Activated T-helper 2 cell treated with anti-CD3 and anti-CD28 coated beads, Interferon-gamma antibody, Interleukin-2, Interleukin-4, amounts not matched to agents 10 μg/mL and 5 μg/mL and 100 μg/mL, durations not matched to agents 14 hours and 24 hours and 36 hours (primary cell): ENCODE data around the gene WDR70. TPM values are rescaled to one million over a fixed set of nuclear protein-coding genes. Genes with fewer than 3 reads are reported as not detected.

Experiments
- DNase-seq: peaks from one replicate; pipeline ENCODE4 v3.0.0; 2021; ENCODE audit warnings: low spot score
- H3K27ac Mint-ChIP-seq: one replicate; pipeline ENCODE4 v1.8.0; 2021; ENCODE audit warnings: mixed read lengths
- H3K27me3 Mint-ChIP-seq: one replicate; pipeline ENCODE4 v1.8.0; 2021; ENCODE audit warnings: low read depth, mixed read lengths
- H3K36me3 Mint-ChIP-seq: one replicate; pipeline ENCODE4 v1.8.0; 2021; ENCODE audit warnings: low read depth, mixed read lengths
- H3K4me1 Mint-ChIP-seq: one replicate; pipeline ENCODE4 v1.8.0; 2021; ENCODE audit warnings: low read depth, mixed read lengths
- H3K4me3 Mint-ChIP-seq: one replicate; pipeline ENCODE4 v1.8.0; 2021; ENCODE audit warnings: low read depth, mild to moderate bottlenecking, moderate library complexity, mixed read lengths
- H3K9me3 Mint-ChIP-seq: one replicate; pipeline ENCODE4 v1.8.0; 2021; ENCODE audit warnings: mixed read lengths
- intact Hi-C: fragments of 100-400 bp; cut with micrococcal nuclease; formaldehyde crosslinking; loops from one replicate; pipeline ENCODE4 v1.15.1; 2023
- total RNA-seq: library from RNA; stranded (reverse); gene quantifications from 2 replicates; pipeline ENCODE4 v1.2.3, GENCODE V29; 2022

The WDR70 gene
- total RNA-seq, 1 donor from 2014 or later, result 37.9 TPM

GRCh38 chr5:37720550-37720952 is 341.4 kb downstream of the WDR70 start:
- intact Hi-C loops, result loop anchor here (5.0 kb wide), 3 partner anchors 48 to 843 kb away; partner anchors contain the start of genes NIPBL and NUP155
- Mint-ChIP-seq H3K4me3 (peak overlapping the region; percentile 23), H3K27ac (no peak overlapping the region), H3K27me3 (no peaks in the 10 kb centered on the region), H3K36me3 (peaks cover 19% of the 10 kb centered on the region), H3K9me3 (no peaks in the 10 kb centered on the region), H3K4me1 (peaks cover 45% of the 10 kb centered on the region)
- DNase-seq, result no peak

DNA sequence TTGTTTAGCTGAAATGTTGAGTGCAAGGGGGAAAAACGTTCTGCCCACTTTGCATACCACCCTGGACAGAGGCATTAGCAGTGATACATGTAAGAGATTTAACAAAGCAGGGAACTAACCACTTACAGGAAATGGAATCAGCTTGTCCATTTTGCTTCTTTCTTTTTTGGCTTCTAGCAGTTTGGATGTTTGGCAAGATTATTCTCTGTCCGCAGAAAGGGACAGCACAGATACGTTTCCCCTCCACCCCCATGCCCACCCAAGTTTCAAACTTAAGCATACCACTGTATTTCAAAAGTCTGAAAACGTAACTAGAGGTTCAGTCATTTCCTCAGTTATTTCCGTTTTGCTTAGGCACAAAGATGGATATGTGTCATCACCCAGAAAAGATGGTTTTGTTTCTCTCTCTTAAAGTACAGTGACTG is 342.3 kb downstream of the WDR70 start:
- H3K36me3 Mint-ChIP-seq, result peaks cover 25% of the 10 kb centered on the region
- H3K27ac Mint-ChIP-seq, result peak overlapping the region; percentile 64
- H3K4me3 Mint-ChIP-seq, result no peak overlapping the region
- no peaks in the 10 kb centered on the region for H3K27me3 Mint-ChIP-seq
- intact Hi-C loops, result loop anchor here (1.0 to 5.0 kb wide), 4 partner anchors 17 to 844 kb away; partner anchors contain the start of genes NIPBL and NUP155
- no peaks in the 10 kb centered on the region for H3K9me3 Mint-ChIP-seq
- peaks cover 49% of the 10 kb centered on the region for H3K4me1 Mint-ChIP-seq
- peak; percentile 24 for DNase-seq

DNA sequence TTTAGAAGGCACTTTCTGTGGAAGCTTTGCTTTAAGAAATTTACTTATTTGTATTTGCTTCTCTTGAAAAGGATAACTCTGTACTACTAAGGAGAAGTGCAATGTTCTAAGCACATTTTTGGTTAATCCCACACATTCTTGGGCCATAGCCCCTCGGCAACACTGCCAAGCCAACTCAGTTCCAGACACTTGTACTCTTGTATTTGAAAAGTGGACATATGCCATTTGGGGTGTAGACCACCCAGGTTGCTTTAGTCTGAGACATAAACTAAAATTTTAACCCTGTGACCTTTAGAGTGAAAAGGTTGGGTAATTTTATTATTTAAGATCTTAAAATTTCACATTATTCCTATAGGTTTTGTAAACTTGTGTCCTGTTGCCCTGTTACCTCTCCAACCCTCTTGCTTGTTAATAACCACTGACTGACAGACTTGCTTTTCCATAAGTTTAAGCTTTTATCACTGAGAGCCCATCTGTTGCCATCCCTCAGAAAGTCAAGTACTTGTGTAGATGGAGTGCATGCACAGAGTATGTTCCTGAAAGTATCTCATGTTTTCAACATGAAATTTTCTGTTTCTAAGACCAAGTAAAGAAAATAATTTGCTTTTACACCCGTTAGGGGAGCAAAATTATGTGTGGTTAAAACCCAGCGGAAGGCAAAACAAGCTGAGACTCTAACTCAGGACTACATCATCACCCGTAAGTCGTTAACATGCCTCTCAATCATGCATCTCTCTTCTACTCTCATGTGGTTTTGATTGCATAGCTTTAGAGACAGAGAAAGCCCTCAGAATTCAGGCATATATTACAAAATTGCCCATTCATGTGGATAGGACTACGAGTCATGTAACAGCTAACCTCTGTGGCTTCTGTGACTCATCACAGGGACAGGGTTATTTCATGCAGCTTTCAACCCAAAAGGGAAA is 343.4 kb downstream of the WDR70 start:
- intact Hi-C loops, result loop anchor here (2.0 to 5.0 kb wide), 4 partner anchors 50 to 845 kb away; partner anchors contain the start of genes NIPBL and NUP155
- Mint-ChIP-seq H3K4me3 (peak overlapping the region; percentile 56), H3K27ac (peak overlapping the region; percentile 84), H3K9me3 (no peaks in the 10 kb centered on the region), H3K27me3 (no peaks in the 10 kb centered on the region), H3K36me3 (peaks cover 33% of the 10 kb centered on the region), H3K4me1 (peaks cover 49% of the 10 kb centered on the region)
- DNase-seq, result peak; percentile 31

DNA sequence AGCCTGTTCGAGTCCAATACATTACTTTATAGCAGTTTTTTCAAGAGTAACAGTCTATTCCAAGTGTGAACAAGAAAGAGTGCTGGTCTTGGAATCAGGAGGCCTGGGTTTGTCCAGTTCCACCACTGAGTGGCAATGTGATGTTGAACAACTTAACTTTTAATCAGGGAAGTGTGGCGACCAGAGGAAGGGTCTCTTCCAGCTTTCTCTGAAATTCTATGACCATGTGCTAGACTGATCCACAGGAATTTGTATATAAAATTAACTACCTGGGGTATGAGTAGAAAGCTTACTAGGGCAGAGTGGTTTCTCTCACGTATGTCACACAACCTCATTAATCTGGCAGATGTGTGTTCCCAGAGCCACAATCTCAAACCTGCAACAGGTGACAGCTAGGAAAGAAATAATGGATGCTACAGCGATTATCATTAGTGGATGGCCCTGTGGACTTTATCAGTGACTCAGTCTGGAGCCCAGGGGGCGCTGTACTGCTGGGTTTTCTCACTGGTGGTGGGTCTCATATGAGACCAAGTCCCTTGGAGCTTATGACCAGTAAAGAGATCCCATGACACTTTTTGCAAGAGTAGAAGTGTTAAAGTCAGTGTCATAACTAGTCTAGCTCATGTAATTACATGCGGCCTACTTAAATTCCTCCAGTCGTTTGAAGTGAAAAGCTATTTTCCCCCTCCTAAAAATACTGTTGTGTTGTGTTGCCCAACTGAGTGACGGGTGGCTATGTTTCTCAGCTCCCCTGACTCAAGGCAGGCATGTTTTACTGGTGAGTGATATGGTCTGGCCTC is 344.2 kb downstream of the WDR70 start:
- no peak for DNase-seq
- Mint-ChIP-seq H3K27me3 (no peaks in the 10 kb centered on the region), H3K9me3 (no peaks in the 10 kb centered on the region), H3K36me3 (peaks cover 35% of the 10 kb centered on the region), H3K27ac (no peak overlapping the region), H3K4me1 (peaks cover 49% of the 10 kb centered on the region), H3K4me3 (no peak overlapping the region)
- intact Hi-C loops, result loop anchor here (2.0 to 5.0 kb wide), 4 partner anchors 51 to 846 kb away; partner anchors contain the start of genes NIPBL and NUP155

DNA sequence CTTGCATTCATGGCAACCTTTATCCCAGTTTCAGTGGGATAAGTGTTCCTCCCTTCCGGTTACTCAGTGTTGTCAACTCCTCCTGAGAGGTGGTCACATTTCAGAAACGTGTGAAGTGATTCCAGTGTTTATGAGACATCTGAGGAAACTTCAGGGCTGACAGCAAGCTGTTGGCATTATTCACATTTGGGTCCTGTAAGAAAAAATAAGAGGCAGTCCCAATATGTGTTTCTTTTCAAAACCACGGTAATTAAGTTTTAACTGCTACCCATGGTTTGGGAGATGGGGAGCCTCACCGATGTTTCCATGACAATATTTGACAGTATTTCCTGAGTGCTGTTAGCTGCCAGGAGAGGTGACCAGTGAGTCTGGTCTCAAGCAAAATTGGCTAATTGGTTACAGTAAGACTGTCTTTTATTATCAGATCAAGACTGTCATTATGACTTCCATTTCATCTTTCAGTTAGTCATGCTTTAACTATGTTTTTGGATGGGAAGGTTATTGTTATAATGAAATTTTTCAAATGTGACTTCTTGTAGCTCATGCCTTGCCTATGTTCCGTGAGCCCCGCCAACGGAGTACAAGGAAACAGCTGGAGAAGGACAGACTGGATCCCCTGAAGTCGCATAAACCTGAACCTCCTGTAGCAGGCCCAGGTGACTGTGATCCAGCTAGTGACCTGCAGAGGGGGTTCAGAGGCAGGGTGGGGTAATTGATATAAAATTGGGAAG is 345.4 kb downstream of the WDR70 start:
- no peaks in the 10 kb centered on the region for H3K27me3 Mint-ChIP-seq
- intact Hi-C loops, result loop anchor here (5.0 kb wide), 3 partner anchors 52 to 847 kb away; partner anchors contain the start of genes NIPBL and NUP155
- no peak overlapping the region for H3K27ac Mint-ChIP-seq
- no peak overlapping the region for H3K4me3 Mint-ChIP-seq
- no peaks in the 10 kb centered on the region for H3K9me3 Mint-ChIP-seq
- DNase-seq, result no peak
- peaks cover 46% of the 10 kb centered on the region for H3K4me1 Mint-ChIP-seq
- peaks cover 39% of the 10 kb centered on the region for H3K36me3 Mint-ChIP-seq

GRCh38 chr5:37725185-37725584 is 346.1 kb downstream of the WDR70 start:
- no peak overlapping the region for H3K27ac Mint-ChIP-seq
- peaks cover 42% of the 10 kb centered on the region for H3K4me1 Mint-ChIP-seq
- intact Hi-C loops, result no loop called here
- no peaks in the 10 kb centered on the region for H3K27me3 Mint-ChIP-seq
- H3K4me3 Mint-ChIP-seq, result no peak overlapping the region
- H3K9me3 Mint-ChIP-seq, result no peaks in the 10 kb centered on the region
- no peak for DNase-seq
- H3K36me3 Mint-ChIP-seq, result peaks cover 35% of the 10 kb centered on the region

DNA sequence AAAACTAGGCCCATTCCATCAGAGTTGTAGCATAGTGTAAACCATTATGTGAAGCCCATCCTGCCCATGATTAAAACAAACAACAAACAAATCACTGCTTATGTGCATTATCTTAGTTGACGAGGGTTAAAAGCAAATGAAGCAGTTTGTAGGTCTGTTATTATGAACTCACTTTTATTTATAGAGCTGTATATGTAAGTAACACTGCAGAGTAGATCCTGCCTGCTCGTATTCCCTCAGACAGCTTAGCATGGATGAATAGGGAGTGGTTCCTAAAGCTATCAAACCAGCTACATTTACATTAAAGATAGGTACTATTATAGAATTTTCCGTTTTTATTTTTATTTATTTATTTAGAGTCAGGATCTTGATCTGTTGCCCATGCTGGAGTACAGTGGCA is 348.1 kb downstream of the WDR70 start:
- Mint-ChIP-seq H3K36me3 (peaks cover 33% of the 10 kb centered on the region), H3K9me3 (no peaks in the 10 kb centered on the region), H3K27ac (no peak overlapping the region), H3K27me3 (no peaks in the 10 kb centered on the region), H3K4me3 (no peak overlapping the region), H3K4me1 (peaks cover 26% of the 10 kb centered on the region)
- intact Hi-C loops, result no loop called here
- DNase-seq, result no peak

DNA sequence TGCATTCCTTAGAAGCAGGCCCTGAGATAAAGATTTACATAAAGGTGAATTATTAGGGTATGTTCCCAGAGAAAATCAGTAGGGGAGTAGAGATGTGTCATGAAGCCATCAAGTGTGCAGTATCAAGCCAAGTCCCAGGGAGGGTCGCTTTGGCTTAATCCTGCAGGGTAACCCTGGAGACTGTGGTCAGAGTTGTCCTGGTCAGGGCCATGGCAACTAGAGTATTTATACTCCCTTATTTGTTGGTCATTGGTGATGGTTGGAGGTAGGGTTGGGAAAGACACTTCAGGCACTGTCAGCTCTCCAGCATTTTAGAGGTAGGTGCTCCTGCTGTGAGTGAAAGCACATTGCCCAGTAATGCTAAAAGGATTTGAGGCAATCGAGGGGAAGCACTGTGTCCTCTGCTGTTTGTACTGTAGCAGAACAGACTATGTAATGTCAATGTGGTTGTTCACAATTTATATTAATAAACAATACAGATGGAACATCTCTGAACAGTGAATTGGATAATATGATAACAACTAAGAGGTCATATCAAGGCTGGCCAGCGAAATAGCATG is 351.9 kb downstream of the WDR70 start:
- intact Hi-C loops, result no loop called here
- no peak overlapping the region for H3K27ac Mint-ChIP-seq
- peaks cover 21% of the 10 kb centered on the region for H3K36me3 Mint-ChIP-seq
- no peaks in the 10 kb centered on the region for H3K27me3 Mint-ChIP-seq
- no peaks in the 10 kb centered on the region for H3K9me3 Mint-ChIP-seq
- H3K4me3 Mint-ChIP-seq, result no peak overlapping the region
- H3K4me1 Mint-ChIP-seq, result peaks cover 6% of the 10 kb centered on the region
- no peak for DNase-seq

DNA sequence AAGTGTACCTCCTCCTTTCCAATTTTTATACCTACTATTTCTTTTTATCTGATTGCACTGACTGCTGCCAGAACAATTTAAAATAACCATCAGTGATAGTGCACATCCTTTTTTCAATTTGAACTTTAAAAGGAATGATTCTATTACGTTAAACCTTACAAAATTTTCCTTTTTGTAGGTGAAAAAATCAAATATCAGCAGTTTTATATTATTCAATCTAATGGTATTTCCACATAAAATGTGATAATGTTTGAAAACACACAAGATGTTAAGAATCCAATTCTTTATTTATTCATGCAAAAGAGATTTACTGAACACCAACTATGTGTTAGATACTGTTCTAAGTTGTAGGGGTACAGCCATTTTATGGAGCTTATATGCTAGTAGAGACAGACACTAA is 355.0 kb downstream of the WDR70 start:
- intact Hi-C loops, result no loop called here
- peaks cover 26% of the 10 kb centered on the region for H3K4me1 Mint-ChIP-seq
- no peaks in the 10 kb centered on the region for H3K27me3 Mint-ChIP-seq
- DNase-seq, result no peak
- peaks cover 10% of the 10 kb centered on the region for H3K36me3 Mint-ChIP-seq
- H3K9me3 Mint-ChIP-seq, result no peaks in the 10 kb centered on the region
- H3K27ac Mint-ChIP-seq, result no peak overlapping the region
- no peak overlapping the region for H3K4me3 Mint-ChIP-seq

GRCh38 chr5:37735649-37736347 is 356.7 kb downstream of the WDR70 start:
- Mint-ChIP-seq H3K9me3 (no peaks in the 10 kb centered on the region), H3K27me3 (no peaks in the 10 kb centered on the region), H3K4me3 (no peak overlapping the region), H3K36me3 (peaks cover 6% of the 10 kb centered on the region), H3K4me1 (peaks cover 28% of the 10 kb centered on the region), H3K27ac (no peak overlapping the region)
- intact Hi-C loops, result no loop called here
- no peak for DNase-seq

DNA sequence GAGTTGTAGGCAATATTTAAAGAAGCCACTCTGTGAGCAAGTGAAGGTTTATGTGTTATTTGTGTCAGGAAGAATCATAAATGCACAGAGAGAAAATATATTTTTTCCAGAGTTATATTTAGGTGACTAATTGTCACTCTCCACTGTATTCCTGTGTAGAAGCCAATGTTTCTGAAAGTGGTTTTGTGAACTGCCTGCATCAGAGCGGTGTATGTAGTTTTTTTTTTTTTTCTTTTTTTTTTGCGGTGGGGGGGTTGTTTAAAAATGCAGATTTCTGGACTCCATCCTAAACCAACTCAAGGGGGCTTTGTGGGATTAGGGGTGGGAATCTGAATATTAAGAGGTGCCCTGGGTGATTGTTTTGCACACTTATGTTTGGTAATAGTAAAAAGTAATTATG is 357.3 kb downstream of the WDR70 start:
- H3K9me3 Mint-ChIP-seq, result peaks cover 2% of the 10 kb centered on the region
- H3K27me3 Mint-ChIP-seq, result no peaks in the 10 kb centered on the region
- no peak for DNase-seq
- H3K27ac Mint-ChIP-seq, result no peak overlapping the region
- H3K4me1 Mint-ChIP-seq, result peaks cover 28% of the 10 kb centered on the region
- peaks cover 8% of the 10 kb centered on the region for H3K36me3 Mint-ChIP-seq
- H3K4me3 Mint-ChIP-seq, result no peak overlapping the region
- intact Hi-C loops, result no loop called here
